HAP-1 (cell line): ENCODE data around the gene EDC4.
"Not testable (repeated sequence)": the region's sequence is repeated elsewhere in the genome, so short reads cannot be mapped to it uniquely, and the experiment has no call there.

Experiments used
- DNase-seq, 2 experiments: peaks; one replicate each; pipeline ENCODE4 v3.0.0-alpha.2; 2016 to 2020; ENCODE audit warnings: low spot score in 2 of 2
- H3K27me3 ChIP-seq: fragments of 250-450 bp; sonication (Bioruptor Pico); 2 replicates; pipeline ENCODE4 v1.5.1; 2020; ENCODE audit warnings: low read depth, mild to moderate bottlenecking, moderate library complexity
- H3K36me3 ChIP-seq: fragments of 250-450 bp; sonication (Bioruptor Pico); replicated peaks from 2 replicates; pipeline ENCODE4 v1.5.1; 2020; ENCODE audit warnings: mild to moderate bottlenecking
- H3K4me1 ChIP-seq: fragments of 250-450 bp; sonication (Bioruptor Pico); 2 replicates; pipeline ENCODE4 v1.5.1; 2020; ENCODE audit warnings: mild to moderate bottlenecking
- H3K4me3 ChIP-seq: fragments of 250-450 bp; sonication (Bioruptor Pico); 2 replicates; pipeline ENCODE4 v1.5.1; 2020; ENCODE audit warnings: mild to moderate bottlenecking, moderate library complexity
- H3K9me3 ChIP-seq: fragments of 250-450 bp; sonication (Bioruptor Pico); 2 replicates; pipeline ENCODE4 v1.5.1; 2020; ENCODE audit warnings: mild to moderate bottlenecking, moderate library complexity
- in situ Hi-C: fragments of 300-500 bp; cut with MboI; formaldehyde crosslinking; loops from 3 replicates; pipeline ENCODE4 v1.14.3; 2020; ENCODE audit warnings: low sequenced_read_pairs, inconsistent platforms, mixed read lengths

The EDC4 gene

DNA sequence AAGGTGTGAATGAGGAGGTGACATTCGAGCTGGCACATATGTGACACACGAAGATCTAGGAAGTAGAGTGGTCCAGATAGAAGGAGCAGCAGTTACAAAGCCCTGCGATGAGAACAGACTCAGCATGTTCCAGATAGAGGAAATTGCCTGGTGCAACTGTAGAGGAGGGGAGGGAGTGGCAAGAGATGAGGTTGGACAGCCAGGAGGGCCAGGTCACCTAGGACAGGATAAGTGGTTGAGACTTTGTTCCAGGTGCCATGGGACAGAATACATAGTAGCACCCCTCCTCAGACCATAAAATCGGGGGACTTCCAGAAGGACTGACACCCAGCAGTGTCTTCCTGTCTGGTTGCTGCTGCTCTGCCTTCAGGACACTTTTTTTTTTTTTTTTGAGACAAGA lies 14.4 kb upstream of the EDC4 start:
- no peak for DNase-seq
- Histone ChIP-seq H3K4me3 (no peak overlapping the region), H3K27me3 (no peaks in the 10 kb centered on the region), H3K4me1 (no peaks in the 10 kb centered on the region), H3K9me3 (no peaks in the 10 kb centered on the region), H3K36me3 (peaks cover 33% of the 10 kb centered on the region)
- in situ Hi-C loops: no loop called here

DNA sequence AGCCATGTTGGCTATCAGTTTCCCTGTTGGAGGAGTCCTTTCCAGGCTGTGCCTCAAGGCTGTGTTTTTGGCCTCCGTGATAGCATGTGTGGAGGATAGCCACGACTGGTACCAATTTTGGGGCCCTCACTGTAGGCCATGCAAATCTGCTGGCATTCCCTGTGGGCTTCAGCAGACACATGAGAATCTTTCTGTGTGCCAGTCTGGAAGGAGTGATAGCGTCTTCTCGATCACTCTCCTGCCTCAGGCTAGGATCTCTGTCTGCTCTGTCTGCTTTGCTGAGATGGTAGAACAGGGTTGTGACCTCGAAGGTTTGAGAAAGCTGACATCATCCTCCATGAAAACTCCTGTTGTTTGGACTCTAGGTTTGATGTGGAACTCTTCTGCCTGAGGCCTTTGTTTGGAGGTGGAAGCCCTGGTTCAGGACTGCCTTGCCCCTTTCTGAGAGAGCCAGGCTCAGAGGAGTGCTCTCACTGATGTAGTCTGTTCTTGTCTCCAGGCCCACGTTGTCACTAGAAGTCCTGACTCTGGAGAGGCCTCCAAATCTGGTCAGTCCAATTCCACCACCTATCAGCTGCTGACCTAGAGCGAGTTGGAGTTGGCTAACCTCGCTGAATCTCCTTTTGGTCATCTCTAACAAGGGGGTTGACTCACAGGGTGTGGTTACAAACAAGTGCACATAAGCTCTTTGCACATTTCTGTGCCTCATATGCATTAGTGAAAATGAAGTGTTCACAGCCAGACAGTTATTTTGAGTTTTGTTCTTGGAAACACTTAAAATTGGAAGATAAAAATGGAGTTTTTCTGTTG lies 12.1 kb upstream of the EDC4 start:
- no peaks in the 10 kb centered on the region for H3K9me3 ChIP-seq
- DNase-seq: no peak
- no peaks in the 10 kb centered on the region for H3K4me1 ChIP-seq
- H3K4me3 ChIP-seq: no peak overlapping the region
- peaks cover 36% of the 10 kb centered on the region for H3K36me3 ChIP-seq
- in situ Hi-C loops: no loop called here
- no peaks in the 10 kb centered on the region for H3K27me3 ChIP-seq

DNA sequence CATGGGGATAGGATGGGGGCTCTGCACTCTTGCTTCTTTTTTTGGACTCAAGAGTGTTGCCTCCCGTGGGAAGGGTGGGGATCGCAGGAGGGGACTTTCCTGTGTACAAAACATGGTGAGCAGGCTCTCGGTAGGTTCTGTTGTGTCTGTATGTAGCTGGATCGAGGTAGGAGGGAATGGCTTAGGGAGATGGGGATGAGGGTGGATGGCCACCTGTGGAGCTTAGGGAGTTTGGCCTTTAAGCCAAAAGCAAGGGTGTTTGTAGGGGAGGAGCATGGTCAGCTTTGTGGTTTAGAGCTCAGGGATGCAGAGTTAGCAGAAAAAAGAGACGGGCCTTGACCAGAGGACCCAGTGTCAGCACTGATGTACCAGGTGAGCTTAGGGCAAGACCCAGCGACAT lies 11.0 kb upstream of the EDC4 start:
- DNase-seq: no peak
- H3K27me3 ChIP-seq: no peaks in the 10 kb centered on the region
- in situ Hi-C loops: no loop called here
- H3K36me3 ChIP-seq: peaks cover 44% of the 10 kb centered on the region
- H3K9me3 ChIP-seq: no peaks in the 10 kb centered on the region
- no peak overlapping the region for H3K4me3 ChIP-seq
- H3K4me1 ChIP-seq: no peaks in the 10 kb centered on the region

DNA sequence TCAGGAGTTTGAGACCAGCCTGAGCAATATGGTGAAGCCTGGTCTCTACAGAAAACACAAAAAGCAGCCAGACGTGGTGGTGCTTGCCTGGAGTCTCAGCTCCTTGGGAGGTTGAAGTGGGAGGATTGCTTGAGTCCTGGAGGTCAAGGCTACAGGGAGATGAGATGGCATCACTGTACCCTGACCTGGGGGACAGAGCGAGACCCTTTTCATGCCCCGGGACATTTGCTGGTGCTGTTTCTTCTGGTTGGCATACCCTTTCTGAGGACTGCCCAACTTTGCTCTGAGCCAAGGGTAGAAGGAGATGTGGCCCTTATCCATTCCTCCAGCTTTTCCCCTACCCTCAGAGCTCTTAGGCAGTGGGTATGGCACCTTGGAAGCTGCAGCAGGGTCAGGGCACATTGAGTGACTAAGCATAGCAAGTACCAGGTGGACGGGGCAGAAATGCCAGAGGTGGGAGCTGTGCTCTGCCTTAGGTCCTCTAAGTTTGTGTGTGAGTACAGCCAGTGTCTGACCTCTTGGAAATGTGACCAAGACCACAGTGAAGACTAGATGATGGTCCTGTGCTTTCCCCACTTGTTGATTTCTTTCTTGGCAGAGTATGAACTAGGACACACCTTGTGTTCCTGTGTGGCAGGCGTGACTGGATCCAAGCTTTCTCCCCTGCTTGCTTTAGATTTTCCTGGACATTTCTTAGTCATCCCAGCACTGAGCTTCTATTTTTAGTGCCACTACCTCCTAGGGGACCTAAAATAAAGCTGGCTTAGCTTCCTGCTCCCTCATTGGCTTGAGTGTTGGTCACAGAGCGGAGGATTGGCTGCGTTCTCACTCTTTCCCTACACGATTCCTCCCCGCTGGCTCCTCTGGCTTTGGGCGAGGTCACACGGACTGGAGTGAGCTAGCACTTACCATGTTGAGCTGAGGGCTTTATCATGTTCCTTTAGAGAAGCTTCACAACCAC lies 9.9 kb upstream of the EDC4 start:
- no peaks in the 10 kb centered on the region for H3K9me3 ChIP-seq
- DNase-seq: no peak
- no peaks in the 10 kb centered on the region for H3K27me3 ChIP-seq
- H3K4me1 ChIP-seq: no peaks in the 10 kb centered on the region
- in situ Hi-C loops: no loop called here
- H3K36me3 ChIP-seq: peaks cover 54% of the 10 kb centered on the region
- H3K4me3 ChIP-seq: no peak overlapping the region

DNA sequence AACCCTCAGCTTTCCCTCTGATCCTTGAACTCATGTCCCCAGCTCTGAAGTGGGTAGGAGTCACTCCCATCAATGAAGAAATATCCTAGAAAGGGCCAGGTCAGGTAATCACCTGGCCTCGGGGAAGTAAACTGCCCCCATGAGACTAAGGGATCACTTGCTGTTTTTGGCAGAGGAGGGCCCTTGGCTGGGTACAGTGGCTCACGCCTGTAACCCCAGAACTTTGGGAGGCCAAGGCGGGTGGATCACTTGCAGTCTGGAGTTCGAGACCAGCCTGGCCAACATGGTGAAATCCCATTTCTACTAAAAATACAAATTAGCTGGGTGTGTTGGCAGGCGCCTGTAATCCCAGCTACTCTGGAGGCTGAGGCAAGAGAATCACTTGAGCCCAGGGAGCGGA lies 8.8 kb upstream of the EDC4 start:
- in situ Hi-C loops: not testable (repeated sequence)

DNA sequence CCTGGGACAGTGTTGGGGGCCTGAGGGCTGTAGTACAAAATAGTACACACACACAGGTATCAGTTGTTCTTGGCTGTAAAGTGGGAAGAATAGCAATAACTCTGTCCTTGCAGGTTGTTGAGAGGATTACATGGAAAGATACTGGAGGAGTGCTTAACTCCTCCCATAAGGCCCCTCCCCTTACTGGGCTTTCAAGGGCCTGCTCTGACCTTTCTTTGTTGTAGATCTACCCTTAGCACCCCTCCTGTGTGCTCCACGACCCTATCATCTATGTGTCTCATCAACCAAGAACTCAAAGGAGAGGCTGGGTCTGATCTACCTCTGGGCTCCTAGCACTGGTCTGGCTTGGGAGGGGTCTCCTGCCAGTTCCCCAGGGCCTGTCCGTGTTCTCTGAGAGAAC lies 8.3 kb upstream of the EDC4 start:
- Histone ChIP-seq H3K36me3 (peaks cover 71% of the 10 kb centered on the region), H3K4me1 (no peaks in the 10 kb centered on the region), H3K9me3 (no peaks in the 10 kb centered on the region), H3K4me3 (no peak overlapping the region), H3K27me3 (no peaks in the 10 kb centered on the region)
- in situ Hi-C loops: no loop called here
- DNase-seq: no peak

More for the DNA sequence above, 8.8 kb upstream of the EDC4 start:
- H3K4me3 ChIP-seq, H3K27me3 ChIP-seq, DNase-seq, H3K9me3 ChIP-seq, H3K4me1 ChIP-seq: not testable (repeated sequence)
- H3K36me3 ChIP-seq: peaks cover 65% of the 10 kb centered on the region

DNA sequence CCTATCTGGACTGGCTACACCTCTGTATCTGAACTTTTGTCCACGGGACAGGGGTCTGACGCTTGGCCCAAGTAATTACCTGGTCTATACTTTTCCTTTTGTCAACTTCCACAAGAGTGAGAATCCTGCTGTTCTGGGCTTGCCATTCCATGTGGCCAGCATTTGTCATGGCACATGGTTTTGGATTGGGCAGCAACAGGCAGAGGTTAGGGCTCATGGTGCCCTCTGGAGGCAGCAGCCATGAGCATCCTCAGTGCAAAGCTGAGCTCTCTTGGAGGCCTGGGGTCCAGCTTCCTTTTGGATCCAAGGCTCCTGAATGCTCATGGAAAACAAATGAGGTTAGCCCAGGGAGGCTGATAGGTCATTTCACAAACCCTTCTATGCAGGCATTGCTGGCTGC lies 7.5 kb upstream of the EDC4 start:
- H3K4me3 ChIP-seq: no peak overlapping the region
- H3K36me3 ChIP-seq: peaks cover 74% of the 10 kb centered on the region
- in situ Hi-C loops: no loop called here
- peak in 1 of 2 experiments; percentile 38 for DNase-seq
- H3K4me1 ChIP-seq: no peaks in the 10 kb centered on the region
- no peaks in the 10 kb centered on the region for H3K9me3 ChIP-seq
- H3K27me3 ChIP-seq: no peaks in the 10 kb centered on the region

DNA sequence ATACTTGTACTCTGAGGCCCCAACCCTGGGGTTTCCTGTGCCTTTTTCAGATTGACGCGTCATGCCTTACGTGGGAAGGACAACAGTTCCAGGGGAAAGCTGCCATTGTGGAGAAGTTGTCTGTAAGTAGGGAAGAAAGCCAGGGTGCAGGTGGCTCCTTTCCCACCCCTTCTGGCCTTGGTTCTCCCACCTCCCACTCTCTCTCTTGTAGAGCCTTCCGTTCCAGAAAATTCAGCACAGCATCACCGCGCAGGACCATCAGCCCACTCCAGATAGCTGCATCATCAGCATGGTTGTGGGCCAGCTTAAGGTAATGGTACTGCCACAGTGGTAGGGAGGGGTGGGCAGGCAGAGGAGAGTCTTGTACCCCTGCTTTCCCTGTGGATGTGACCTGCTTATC lies 4.6 kb upstream of the EDC4 start:
- Histone ChIP-seq H3K27me3 (no peaks in the 10 kb centered on the region), H3K4me1 (peaks cover 4% of the 10 kb centered on the region; the same call in 1 of the 2 replicates), H3K9me3 (no peaks in the 10 kb centered on the region), H3K36me3 (peaks cover 74% of the 10 kb centered on the region), H3K4me3 (no peak overlapping the region)
- DNase-seq: no peak
- in situ Hi-C loops: no loop called here

DNA sequence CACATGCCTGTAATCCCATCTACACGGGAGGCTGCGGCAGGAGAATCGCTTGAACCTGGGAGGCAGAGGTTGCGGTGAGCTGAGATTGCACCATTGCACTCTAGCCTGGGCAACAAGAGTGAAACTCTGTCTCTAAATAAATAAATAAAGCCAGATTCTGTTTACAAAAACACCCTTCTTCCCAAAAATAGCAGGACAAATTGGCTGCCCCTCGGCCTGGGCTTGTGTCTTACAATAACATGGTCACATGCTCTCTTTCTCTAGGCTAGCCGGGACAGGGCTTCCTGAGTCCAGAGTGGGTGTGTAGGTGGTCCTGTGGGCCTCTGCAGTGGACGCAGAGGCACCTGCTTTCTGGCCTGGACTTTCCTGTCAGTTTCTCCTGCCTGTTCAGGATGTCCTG lies 3.2 kb upstream of the EDC4 start:
- no peak for DNase-seq

DNA sequence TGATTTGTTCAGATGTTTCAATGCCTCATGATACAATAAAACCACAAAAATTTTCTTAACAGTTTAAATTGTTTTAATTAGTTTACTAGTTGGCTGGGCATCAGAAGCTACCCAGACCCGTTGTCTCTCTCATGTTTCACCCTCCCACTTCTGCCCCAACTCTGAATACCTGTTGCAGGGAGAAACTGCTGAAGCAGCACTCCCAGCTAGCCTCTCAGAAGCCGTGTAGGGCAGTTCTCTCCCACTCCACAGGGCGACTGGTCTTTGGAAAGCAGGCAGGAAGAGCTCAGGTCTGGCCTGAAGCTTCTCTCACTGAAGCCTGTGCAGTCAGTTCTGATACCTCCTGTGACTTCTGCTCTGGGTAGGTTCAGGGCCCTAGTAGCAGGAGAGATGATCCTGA lies 1.6 kb upstream of the EDC4 start:
- H3K36me3 ChIP-seq: peaks cover 64% of the 10 kb centered on the region
- no peaks in the 10 kb centered on the region for H3K9me3 ChIP-seq
- in situ Hi-C loops: no loop called here
- H3K4me3 ChIP-seq: no peak overlapping the region
- H3K27me3 ChIP-seq: no peaks in the 10 kb centered on the region
- no peak for DNase-seq
- H3K4me1 ChIP-seq: peaks cover 11% of the 10 kb centered on the region

More for the DNA sequence above, 3.2 kb upstream of the EDC4 start:
- Histone ChIP-seq H3K36me3 (peaks cover 72% of the 10 kb centered on the region), H3K9me3 (no peaks in the 10 kb centered on the region), H3K4me1 (peaks cover 11% of the 10 kb centered on the region), H3K4me3 (no peak overlapping the region), H3K27me3 (no peaks in the 10 kb centered on the region)
- in situ Hi-C loops: no loop called here

DNA sequence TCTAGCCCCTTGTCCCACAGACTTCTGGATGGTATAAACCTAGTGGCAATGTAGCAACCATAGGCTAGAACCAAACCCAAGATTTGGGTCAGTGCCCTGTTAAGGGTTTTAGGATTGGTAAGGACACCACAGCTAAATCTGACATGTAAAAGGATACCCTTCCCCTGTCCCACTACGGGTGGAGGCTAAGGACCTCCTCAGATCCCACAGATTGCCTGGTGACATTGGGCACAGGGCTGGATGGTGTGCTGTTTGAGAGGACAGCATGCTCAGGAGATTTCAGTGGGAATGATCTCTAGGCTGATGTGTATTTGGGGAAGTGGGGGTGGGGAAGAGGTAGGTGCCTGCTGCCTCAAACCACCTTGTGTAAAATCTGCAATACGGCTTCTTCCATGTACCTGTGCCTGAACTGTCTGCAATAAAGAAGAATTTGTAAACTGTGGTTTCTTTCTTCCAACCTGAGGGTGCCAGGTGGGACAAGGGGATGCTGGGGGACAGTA lies 671 bp upstream of the EDC4 start:
- peak overlapping the region; percentile 89; the same call in 1 of the 2 replicates for H3K4me3 ChIP-seq
- in situ Hi-C loops: no loop called here

DNA sequence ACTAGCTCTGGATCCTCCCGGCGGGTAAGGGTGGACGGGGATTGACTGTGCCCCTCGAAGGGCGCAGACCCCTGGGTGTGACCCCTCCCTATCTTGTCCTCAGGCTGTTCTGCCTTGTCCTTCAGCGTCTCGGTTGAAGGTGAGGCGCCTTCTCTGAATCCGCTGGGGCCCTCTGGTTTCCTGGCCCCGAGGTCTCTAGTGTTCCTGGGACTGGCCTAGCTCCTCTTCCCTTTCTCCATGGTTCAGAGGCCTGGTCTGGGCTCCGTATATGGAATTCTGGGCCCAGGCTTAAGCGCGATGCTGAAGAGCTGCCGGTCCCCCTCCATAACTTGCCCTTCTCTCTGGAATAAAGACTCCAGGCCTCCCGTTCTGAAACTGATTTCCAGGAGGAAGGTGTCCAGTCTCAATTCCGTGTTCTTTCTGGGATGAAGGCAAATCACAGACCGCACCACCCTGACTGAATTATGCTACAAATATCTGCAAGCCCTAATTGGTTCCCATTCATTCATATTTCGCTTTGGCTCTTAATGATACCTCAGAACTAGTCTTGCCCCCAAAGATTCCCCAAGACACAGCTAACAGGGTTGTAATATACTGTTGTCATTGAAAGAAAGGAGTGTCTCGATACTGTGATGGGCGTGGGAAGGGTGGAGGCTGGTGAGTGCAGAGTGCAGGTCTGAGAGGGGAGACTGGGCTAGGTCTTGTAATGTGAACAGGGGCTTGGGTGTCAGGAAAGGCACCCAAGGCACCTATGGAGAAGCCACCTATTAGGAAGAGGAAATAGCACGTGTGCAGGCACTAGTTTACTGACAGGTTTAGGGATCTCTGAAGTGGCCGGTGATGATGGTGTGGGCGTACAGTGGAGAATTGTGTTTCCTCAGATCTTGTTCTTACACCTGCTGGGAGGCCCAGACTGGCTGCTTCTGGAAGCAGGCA lies 851 bp downstream of the EDC4 start:
- Histone ChIP-seq H3K27me3 (no peaks in the 10 kb centered on the region), H3K36me3 (peaks cover 63% of the 10 kb centered on the region)
- DNase-seq: peak in 1 of 2 experiments; percentile 24

More for the DNA sequence above, 671 bp upstream of the EDC4 start:
- Histone ChIP-seq H3K27me3 (no peaks in the 10 kb centered on the region), H3K4me1 (peaks cover 11% of the 10 kb centered on the region), H3K36me3 (peaks cover 63% of the 10 kb centered on the region), H3K9me3 (no peaks in the 10 kb centered on the region)
- DNase-seq: no peak

DNA sequence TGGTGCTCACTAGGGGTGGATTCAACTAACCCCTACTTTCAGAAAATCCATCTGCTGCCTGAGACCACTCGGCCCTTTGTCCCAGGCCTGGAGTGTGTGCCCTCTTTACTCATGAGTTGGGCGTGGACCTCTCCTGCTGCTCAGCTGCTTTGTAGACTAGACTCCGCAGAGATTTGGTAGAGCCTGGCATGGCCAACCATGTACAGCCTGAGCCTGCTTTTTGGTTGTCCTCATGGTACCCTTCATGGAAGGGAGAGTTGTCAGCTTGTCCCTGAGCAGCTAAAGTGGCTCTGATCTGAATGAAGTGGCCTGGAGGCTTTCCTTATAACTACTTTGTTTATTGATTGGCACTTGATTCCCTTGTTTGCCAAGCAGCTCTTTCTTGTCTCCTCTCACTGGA lies 1.5 kb downstream of the EDC4 start:
- Histone ChIP-seq H3K4me1 (peaks cover 11% of the 10 kb centered on the region), H3K36me3 (peaks cover 63% of the 10 kb centered on the region), H3K9me3 (no peaks in the 10 kb centered on the region), H3K4me3 (peak overlapping the region; percentile 89), H3K27me3 (no peaks in the 10 kb centered on the region)
- no peak for DNase-seq
- in situ Hi-C loops: no loop called here

More for the DNA sequence above, 851 bp downstream of the EDC4 start:
- Histone ChIP-seq H3K9me3 (no peaks in the 10 kb centered on the region), H3K4me1 (peaks cover 11% of the 10 kb centered on the region), H3K4me3 (peak overlapping the region; percentile 89)
- in situ Hi-C loops: no loop called here
